Activated T-helper 1 cell treated with Interleukin-2 at 50 U/mL for 16 hours (primary cell): Measurements from ENCODE around the gene RPL31.

Experiments used
- DNase-seq: peaks from one replicate; pipeline ENCODE4 v3.0.0-alpha.2; 2020; ENCODE audit warnings: low read depth

Gene RPL31

GRCh38 chr2:101001691-101002561 is at the start of gene RPL31:
TSS of gene RPL31 (plus strand) at chr2:101002289. CDS start at chr2:101002702, 413 bp downstream.
- DNase-seq, result peak; percentile 92

- DNase-seq, result no peak
Observed at GRCh38 chr2:100952512-100952911, 49.6 kb upstream of the RPL31 start.

GRCh38 chr2:100953406-100954043 is 48.6 kb upstream of the RPL31 start:
- no peak for DNase-seq

- DNase-seq, result no peak
Observed at GRCh38 chr2:100954044-100954420, 48.1 kb upstream of the RPL31 start.

GRCh38 chr2:100955226-100955625 is 46.9 kb upstream of the RPL31 start:
- DNase-seq, result no peak

GRCh38 chr2:100956081-100956480 is 46.0 kb upstream of the RPL31 start:
- no peak for DNase-seq

GRCh38 chr2:100957996-100958653 is 44.0 kb upstream of the RPL31 start:
- DNase-seq, result no peak

GRCh38 chr2:100959225-100959880 is 42.7 kb upstream of the RPL31 start:
- no peak for DNase-seq

GRCh38 chr2:100960688-100961087 is 41.4 kb upstream of the RPL31 start:
- no peak for DNase-seq

GRCh38 chr2:100962366-100963025 is 39.6 kb upstream of the RPL31 start:
- DNase-seq, result no peak

GRCh38 chr2:100963026-100963375 is 39.1 kb upstream of the RPL31 start:
- no peak for DNase-seq

- no peak for DNase-seq
Observed at GRCh38 chr2:100964222-100964621, 37.9 kb upstream of the RPL31 start.

- no peak for DNase-seq
Observed at GRCh38 chr2:100964681-100965169, 37.4 kb upstream of the RPL31 start.

GRCh38 chr2:100965596-100965995 is 36.5 kb upstream of the RPL31 start:
- no peak for DNase-seq

GRCh38 chr2:100967716-100968115 is 34.4 kb upstream of the RPL31 start:
- no peak for DNase-seq

- DNase-seq, result no peak
Observed at GRCh38 chr2:100968146-100969145, 33.6 kb upstream of the RPL31 start.

GRCh38 chr2:100969998-100970397 is 32.1 kb upstream of the RPL31 start:
- DNase-seq, result no peak

- DNase-seq, result no peak
Observed at GRCh38 chr2:100971221-100971620, 30.9 kb upstream of the RPL31 start.

- no peak for DNase-seq
Observed at GRCh38 chr2:100972452-100972851, 29.6 kb upstream of the RPL31 start.

GRCh38 chr2:100974712-100975520 is 27.2 kb upstream of the RPL31 start:
- no peak for DNase-seq
